Activated CD8-positive, alpha-beta memory T cell treated with anti-CD3 and anti-CD28 coated beads, Interleukin-2, amount 50 U/mL, for 24 hours (primary cell): ENCODE data around the gene LPCAT3.
"Not testable (repeated sequence)": the region's sequence is repeated elsewhere in the genome, so short reads cannot be mapped to it uniquely, and the experiment has no call there.

ENCODE experiments used
- DNase-seq: peaks from one replicate; pipeline ENCODE4 v3.0.0-alpha.2; 2020; ENCODE audit errors: extremely low read depth

Gene LPCAT3, protein sequence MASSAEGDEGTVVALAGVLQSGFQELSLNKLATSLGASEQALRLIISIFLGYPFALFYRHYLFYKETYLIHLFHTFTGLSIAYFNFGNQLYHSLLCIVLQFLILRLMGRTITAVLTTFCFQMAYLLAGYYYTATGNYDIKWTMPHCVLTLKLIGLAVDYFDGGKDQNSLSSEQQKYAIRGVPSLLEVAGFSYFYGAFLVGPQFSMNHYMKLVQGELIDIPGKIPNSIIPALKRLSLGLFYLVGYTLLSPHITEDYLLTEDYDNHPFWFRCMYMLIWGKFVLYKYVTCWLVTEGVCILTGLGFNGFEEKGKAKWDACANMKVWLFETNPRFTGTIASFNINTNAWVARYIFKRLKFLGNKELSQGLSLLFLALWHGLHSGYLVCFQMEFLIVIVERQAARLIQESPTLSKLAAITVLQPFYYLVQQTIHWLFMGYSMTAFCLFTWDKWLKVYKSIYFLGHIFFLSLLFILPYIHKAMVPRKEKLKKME

DNA sequence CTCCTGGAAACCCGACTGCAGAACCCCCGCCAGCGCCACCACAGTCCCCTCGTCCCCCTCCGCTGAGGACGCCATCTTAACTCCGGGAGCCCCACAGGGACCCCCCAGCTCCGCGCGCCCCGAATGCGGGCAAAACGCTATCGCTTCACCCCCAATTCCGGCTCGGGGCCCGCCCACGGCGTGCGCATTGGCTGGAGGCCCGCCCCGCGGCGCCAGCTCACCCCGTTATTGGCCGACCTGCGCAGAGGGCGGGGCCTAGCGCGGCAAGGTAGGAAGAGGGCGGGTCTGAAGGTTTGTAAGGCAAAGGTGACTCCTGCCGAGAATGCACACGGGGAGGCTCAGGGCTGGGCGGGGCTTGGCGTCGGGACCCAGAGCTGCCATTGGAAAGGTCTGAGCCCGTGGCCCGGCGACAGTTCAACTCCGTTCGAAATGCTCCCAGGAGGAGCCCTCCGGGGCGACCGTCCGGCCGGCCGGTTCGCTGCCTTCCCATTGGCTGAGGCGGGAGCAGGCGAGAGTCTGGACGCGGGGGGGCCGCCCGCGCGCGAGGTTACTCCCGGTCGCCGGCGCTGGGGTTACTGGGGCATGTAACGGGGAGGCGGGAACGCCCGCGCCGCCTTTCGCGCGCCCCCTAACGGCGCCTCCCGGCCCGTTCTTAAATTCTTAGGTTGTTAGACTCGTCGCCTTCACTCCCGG is at the start of gene LPCAT3:
Gene LPCAT3, minus strand, starts transcription at position 127 of the 693 bp plus-strand sequence. Its CDS starts 52 bp downstream, at position 75.
- DNase-seq: peak; percentile 90

DNA sequence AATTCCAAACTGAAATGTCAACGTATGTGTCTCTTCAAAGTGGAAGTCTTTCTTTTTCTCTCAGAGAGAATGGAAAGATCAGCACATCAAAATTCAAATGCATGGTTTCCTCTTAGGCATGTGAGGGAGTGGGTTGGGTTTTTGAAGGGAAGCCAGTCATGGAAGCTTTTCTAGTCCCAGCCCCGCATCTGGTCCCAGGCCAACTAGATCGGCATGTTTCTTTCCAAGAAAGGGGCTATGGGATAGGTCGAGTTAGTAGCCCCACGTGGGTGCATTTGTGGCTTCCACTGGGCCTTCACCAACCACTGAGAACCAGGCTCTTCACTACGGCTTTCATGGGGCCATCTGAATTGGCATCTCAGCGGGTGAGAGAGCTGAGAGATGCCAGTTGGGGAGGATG is 48.8 kb upstream of the LPCAT3 start:
- DNase-seq: no peak

DNA sequence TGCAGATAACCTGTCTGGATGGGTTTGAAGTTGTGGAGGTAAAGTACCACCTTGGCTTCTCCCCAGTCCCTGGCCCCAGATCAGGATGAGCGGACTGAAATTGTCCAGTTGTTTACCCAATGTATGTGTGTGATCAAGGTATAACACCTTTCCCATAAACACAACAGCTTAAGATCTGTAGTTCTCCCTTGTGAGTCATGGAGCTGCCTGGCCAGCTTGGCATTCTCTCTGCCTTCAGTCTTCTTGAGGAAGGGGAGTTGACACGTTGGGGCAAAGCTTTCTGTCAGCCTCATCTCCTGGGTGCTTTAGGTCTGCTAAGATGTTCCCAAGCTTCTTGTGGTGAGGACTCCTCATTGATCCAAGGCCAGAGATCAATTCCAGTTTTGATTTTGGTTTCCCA is 48.3 kb upstream of the LPCAT3 start:
- DNase-seq: no peak

DNA sequence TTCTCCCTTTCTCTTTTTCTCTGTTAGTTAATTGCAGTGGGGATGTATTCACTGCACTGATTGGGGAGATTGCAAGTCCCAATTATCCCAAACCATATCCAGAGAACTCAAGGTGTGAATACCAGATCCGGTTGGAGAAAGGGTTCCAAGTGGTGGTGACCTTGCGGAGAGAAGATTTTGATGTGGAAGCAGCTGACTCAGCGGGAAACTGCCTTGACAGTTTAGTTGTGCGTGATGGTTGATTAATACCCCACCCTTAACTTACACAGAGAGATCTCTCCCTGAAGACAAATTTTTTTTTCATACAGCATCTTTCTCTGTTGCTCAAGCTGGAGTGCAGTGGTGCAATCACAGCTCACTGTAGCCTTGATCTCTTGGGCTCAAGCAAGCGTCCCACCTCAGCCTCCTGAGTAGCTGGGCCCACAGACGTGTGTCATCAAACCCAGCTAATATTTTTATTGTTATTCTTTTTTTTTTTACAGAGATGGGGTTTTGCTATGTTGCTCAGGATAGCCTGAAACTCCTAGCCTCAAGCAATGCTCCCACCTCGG is 46.9 kb upstream of the LPCAT3 start:
- DNase-seq: no peak

DNA sequence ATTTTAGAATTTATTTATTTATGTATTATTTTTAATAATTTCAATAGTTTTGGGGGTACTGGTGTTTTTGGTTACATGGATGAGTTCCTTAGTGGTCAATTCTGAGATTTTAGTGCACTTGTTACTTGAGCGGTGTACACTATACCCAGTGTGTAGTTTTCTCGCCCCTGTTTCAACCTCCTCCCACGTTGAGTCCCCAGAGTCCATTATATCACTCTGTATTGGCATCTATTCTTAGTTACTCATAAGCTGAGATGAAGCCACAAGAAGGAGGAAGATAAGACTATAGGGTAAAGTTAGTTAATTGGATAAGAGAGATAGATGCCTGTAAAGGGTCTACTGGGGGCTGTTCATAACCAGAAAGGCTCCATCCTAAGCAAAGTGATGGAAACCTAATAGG is 46.2 kb upstream of the LPCAT3 start:
- DNase-seq: no peak

DNA sequence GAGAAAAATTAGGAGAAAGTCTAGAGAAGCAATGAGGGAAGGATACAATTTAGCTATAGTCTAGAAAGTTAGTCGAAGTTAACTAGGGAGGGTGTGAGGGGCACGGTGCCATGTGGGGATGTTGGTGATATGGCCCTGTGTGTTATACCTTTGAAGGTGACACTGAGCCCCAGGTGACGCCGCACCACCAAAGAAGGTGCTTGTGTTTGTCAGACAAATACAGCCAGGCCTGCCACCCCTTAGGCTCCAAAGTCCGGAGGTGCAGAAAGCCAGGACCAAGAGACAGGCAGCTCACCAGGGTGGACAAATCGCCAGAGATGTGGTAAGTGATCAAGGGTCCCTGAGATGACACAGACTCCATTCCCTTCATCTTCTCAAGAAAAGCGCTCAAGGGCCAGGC is 43.3 kb upstream of the LPCAT3 start:
- DNase-seq: no peak

DNA sequence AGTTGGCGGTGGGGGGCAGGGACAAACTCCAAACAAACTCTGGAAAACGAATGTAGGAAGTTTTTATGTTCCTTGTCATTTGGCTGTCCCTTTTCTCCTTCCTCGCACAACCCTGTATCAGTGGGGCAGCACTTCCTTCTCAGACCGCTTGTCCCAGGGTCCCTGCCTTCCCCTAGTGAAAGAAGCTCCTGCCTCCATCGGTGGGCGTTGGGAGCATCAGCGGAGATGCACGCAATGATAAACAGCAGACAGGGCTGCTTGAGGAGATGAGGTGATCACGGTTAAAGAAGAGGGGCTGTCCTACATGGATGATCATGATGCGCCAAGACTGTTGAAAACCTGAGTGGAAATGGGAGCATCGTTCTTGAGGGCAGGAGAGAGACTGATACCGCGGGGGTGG is 42.9 kb upstream of the LPCAT3 start:
- no peak for DNase-seq

DNA sequence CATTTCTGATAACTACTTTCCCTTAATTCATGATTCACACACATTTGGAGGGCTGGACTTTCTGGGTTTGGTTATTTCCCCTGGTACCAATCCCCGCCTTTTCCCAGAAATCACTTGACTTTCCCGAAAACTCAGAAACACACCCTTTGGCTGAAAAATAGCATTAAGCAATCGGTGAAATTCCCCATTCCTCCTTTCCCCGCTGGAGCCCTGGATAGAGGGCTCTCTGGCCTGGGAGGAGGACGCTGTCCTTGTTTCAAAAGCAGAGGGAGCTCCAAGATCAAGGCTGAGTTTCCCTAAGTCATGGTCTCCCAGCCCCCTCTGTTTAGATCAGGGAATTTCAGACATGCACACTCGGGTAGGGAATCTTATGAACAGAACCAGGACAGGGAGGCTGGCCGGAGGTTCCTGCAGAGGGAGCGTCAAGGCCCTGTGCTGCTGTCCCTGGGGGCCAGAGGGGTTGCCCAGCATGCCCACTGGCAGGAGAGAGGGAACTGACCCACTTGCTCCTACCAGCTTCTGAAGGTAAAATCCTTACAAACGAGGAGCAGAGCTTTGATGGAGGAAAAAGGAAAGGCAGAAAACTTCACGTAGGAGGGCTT is 42.2 kb upstream of the LPCAT3 start, which contains the start of gene C1S:
Gene C1S, plus strand, starts transcription at position 366 of the 602 bp plus-strand sequence. CDS start 1,195 bp downstream, outside the sequence.
- no peak for DNase-seq

DNA sequence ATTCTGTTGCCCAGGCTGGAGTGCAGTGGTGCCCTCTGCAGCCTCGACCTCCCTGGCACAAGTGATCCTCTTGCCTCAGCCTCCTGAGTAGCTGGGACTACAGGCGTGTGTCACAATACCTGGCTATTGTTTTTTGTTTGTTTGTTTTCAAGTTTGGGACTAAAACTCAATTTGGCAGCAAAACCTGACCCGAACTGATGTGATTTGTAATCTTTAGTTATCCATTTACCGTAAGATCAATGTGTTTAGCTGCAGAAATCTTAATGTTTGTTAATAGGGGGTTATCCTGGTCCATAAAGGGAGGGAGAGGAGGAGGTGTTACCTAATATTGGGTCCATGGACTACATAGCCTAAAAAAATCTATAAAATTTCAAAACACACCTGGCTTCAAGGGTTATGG is 41.5 kb upstream of the LPCAT3 start:
- no peak for DNase-seq

DNA sequence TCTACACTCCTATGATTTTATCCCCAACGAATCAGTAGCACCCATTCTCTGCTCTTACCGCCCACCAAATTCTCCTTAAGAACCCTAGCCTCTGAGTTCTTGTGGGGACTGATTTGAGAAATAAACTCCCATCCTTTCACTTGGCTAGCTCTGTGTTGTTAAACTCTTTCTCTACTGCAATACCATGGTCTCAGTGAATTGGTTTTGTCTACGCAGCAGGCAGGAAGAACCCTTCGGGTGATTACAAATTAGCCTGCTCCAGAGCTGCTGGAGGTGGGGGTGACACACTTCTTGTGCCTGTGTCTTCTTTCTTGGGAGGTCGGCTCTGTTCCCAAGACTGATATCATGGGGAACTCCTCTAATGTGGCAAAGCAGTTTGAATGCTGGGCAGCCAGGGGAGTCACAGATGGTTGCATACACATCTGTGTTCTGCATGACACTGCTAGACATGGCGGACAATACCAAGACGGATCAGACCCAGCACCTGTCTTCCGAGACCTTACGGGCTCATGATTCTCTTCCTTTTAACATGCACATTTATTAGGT is 40.6 kb upstream of the LPCAT3 start:
- DNase-seq: no peak

DNA sequence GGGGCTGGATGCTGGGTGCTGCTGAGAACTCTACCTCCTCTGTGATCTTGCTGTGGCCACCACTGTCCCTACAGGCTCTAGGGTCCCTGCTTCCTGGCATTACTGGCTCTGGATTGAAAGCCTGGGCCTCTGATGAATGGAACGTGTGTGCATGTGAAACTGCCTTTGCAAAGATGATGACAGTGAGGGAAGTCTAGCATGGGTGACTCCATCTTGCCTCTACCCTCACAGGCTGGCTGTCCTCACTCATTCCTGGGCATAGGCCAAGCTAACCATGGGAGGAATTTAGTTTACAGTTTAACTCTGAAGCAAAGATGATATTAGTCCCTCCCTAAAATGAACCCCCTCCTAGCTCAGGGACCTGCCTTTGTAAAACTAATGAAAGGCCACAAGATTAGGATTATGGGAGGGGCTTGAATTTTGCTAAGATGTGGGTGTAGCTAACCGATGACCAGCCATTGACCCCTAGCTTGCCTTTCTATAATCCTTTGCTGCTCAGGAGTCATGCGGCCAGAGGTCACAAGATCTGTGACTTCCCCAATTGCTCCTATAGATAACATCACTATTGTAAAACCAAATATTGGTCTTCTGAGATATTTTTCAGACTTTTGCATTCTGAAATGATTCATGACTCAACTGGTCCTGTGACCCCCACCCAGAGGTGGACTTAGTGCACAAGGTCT is 40.0 kb upstream of the LPCAT3 start:
- no peak for DNase-seq

DNA sequence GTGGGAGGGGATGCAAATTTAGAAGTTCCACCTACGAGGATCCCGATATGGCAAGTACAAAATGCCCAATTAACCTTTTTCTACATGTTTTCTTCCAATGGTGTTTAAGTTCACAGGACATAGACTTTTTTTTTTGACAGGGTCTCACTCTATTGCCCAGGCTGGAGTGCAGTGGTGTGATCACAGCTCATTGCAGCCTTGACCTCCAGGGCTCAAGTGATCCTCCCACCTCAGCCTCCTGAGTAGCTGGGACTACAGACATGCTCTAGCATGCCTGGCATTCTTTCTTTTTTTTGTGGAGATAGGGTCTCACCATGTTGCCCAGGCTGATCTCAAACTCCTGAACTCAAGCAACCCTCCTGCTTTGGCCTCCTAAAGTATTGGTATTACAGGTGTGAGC is 37.5 kb upstream of the LPCAT3 start:
- DNase-seq: not testable (repeated sequence)

DNA sequence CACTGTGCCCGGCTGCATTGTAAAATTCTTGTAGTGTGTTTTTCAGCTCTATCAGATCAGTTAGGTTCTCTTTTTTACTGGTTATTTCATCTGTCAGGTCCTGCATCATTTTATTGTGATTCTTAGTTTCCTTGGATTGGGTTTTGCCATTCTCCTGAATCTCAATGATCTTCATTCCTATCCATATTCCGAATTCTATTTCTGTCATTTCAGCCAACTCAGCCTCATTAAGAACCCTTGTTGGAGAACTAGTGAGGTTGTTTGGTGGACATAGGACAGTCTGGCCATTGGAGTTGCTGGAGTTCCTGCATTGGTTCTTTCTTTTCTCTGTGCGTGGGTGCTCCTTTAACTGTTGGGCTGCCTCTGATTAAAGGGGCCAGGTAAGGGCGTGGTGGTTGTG is 36.6 kb upstream of the LPCAT3 start:
- no peak for DNase-seq

DNA sequence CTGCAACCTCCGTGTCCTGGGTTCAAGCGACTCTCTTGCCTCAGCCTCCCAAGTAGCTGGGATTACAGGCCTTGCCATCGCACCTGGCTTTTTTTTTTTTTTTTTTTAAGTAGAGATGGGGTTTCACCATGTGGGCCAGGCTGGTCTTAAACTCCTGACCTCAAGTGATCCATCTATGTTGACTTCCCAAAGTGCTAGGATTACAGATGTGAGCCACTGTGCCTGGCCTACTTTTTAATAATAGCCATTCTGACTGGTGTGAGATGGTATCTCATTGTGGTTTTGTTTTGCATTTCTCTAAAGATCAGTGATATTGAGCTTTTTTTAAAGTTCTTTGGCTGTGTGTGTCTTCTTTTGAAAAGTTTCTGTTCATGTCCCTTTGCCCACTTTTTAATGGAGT is 31.7 kb upstream of the LPCAT3 start:
- not testable (repeated sequence) for DNase-seq

DNA sequence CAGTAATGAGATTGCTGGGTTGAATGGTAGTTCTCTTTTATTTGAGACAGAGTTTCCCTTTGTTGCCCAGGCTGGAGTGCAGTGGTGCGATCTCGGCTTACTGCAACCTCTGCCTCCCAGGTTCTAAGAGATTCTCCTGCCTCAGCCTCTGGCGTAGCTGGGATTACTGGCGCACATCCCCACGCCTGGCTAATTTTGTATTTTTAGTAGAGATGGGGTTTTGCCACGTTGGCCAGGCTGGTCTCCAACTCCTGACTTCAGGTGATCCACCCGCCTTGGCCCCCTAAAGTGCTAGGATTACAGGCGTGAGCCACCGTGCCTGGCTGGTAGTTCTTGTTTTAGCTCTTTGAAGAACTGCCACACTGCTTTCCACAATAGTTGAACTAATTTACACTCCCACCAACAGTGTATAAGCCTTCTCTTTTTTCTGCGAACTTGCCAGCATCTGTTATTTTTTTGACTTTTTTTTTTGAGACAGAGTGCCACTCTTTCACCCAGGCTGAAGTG is 31.2 kb upstream of the LPCAT3 start:
- DNase-seq: not testable (repeated sequence)

DNA sequence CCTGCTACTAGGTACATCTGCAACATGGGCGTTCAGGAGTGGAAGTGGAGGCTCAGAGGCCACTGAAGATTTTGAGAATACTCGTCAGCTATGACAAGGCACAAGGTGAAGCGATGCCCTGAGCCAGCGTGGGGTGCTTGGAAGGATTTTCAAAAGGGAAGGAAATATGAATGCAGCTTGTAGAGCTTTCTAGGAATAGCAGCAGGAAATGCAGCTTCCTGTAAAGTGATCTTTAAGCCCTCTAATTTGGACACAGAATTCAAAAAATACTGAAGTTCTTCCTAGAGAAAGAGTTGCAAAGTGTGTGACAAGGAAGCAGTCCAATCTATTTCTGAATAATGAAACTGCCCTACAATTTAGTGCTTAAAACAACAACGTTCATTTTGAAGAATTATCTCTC is 29.0 kb upstream of the LPCAT3 start:
- no peak for DNase-seq

DNA sequence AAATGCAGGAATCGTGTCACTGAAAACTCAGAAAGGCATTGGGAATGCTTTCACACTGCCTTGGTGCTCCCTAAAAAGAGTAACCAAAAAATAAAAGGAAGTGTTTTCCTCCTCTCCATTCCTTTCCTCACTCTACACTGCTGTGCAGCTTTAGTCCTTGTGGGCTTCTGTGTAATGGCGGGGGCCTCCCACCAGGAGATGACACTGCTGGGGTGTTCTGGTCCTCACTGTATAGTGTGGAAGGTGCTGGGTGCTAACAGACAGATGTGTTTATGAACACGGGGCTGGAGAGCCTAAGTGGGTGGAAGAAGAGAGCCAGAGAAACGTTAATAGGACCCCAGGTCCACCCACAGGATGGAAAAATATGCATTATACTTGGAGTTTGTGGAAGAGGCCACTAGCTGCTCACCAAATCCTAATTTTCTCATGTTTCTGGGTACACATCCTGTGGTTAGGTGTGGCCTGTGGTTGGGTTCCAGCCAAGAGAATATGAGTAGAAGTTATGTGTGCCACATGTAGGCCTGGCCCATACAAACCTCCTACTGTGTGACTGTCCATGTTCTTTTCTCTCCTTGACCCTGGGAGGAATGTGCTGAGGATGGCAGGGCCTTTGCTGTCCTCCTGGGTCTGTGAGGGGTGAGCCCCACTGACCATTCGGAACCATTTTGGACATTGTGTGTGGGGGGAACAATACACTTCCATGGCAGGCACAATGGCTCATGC is 28.3 kb upstream of the LPCAT3 start:
- no peak for DNase-seq

DNA sequence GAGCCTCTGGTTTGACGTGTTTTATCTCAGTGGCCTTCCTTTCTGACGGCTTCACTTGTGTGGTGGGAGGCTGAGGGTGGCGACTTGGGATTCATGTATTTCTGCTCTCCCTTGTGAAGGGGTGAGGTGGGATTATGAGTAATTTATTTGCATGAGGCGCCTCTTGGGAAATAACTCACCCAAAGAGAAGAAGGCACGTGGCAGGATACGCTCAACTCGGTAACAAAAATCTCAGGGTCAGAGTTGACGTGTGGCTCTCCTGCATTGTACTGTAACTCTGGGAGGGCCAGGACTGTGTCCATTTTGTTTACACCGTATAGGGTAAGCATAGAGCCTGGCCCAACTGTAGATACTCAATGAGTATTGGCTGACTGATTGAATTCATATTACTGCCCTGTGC is 27.6 kb upstream of the LPCAT3 start:
- no peak for DNase-seq

DNA sequence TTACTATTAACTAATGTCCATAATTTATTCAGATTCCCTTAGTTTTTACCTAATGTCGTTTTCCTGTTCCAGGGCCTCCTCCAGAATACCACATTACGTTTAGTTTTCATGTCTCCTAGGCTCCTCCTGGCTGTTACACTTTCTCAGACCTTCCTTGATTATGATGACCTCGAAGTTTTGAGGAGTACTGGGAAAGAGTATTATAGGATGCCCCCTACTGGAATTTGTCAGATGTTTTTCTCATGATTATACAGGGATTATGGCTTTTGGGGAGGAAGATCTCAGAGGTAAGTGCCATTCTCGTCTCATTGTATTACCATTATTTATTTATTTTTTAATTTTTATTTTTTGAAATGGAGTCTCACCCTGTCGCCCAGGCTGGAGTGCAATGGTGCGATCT is 24.6 kb upstream of the LPCAT3 start:
- DNase-seq: no peak

DNA sequence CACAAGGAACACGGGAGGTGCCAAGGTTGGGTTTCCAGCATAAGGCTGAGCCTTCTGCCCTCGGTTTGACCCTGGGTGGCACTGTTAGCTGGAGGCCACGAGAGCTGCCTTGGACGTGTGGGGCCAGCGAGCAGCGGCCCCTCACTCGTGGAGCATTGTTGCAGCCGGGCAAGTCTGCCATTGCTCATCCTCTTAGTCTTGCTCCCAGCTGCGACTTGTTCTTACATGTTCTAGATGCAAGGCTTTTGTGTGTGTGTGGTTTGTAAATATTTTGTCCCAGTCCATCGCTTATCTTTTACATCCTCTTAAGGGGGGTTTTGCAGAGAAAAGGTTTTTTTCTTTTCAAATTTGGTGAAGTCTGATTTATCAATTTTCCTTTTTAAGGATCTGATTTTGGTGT is 21.1 kb upstream of the LPCAT3 start:
- no peak for DNase-seq

DNA sequence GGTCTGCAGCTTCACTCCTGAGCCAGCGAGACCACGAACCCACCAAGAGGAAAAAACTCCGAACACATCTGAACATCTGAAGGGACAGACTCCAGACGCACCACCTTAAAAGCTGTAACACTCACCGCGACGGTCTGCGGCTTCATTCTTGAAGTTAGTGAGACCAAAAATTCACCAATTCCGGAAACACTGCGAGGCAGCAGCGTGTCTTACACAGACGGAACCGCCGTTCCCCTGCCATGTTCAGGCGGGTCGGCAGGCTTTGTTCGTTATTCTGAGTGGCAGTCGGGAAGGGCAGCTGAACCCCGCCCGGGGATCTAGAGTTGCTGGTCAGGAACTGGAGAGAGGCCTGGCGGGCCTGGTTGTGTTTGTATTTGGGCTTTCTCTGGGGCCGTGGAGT is 20.3 kb upstream of the LPCAT3 start:
- DNase-seq: no peak
